Left lung (tissue), 10 donors: ENCODE results near the gene GEMIN8. TPM values are rescaled to one million over a fixed set of nuclear protein-coding genes. Genes with fewer than 3 reads are reported as not detected.
A peak's percentile ranks its signal among the peaks of the same experiment; 100 is the strongest.

ENCODE experiments used
- ATAC-seq: fragments of 200-7000 bp; cut with Tn5 transposase; one replicate; pipeline ENCODE4 v1.9.1; 2020; ENCODE audit warnings: moderate library complexity
- DNase-seq, 4 donors: peaks; one replicate each; pipeline ENCODE4 v3.0.0-alpha.2; 2013 to 2020
- H3K27ac ChIP-seq, 2 donors: fragments of 200-600 bp; sonication (generic) in 1 of 2; one replicate each; pipeline versions ENCODE4 v1.5.0 to v1.8.0; 2020 to 2021
- H3K27me3 ChIP-seq, 2 donors: fragments of 200-600 bp; sonication (generic) in 1 of 2; one replicate each; pipeline versions ENCODE4 v1.5.0 to v1.8.0; 2020 to 2021
- H3K36me3 ChIP-seq, 2 donors: fragments of 200-600 bp; sonication (generic) in 1 of 2; one replicate each; pipeline versions ENCODE4 v1.5.0 to v1.8.0; 2020 to 2021
- H3K4me1 ChIP-seq, 2 donors: fragments of 200-600 bp; one replicate each; pipeline ENCODE4 v1.8.0; 2021
- H3K4me3 ChIP-seq, 2 donors: fragments of 200-600 bp; sonication (generic) in 1 of 2; one replicate each; pipeline versions ENCODE4 v1.5.0 to v1.8.0; 2020 to 2021; ENCODE audit warnings: mild to moderate bottlenecking in 1 of 2
- H3K9me3 ChIP-seq, 2 donors: fragments of 200-600 bp; sonication (generic) in 1 of 2; one replicate each; pipeline versions ENCODE4 v1.5.0 to v1.8.0; 2020 to 2021
- CTCF ChIP-seq, 2 donors: fragments of 200-600 bp; sonication (generic) in 1 of 2; IDR thresholded peaks; one replicate each; pipeline versions ENCODE4 v1.5.0 to v1.8.0; 2021; ENCODE audit warnings: antibody characterized with exemption in 2 of 2
- intact Hi-C, 2 donors: fragments of 100-400 bp; cut with DNase I; formaldehyde crosslinking; loops; one replicate each; pipeline versions ENCODE4 v1.11.2 to v1.14.2; 2022
- polyA plus RNA-seq, 6 donors: library from polyadenylated mRNA; unstranded; fragments of 120-200 nt; gene quantifications; one replicate each; pipeline ENCODE4 v1.2.1, GENCODE V29; 2013; ENCODE audit not compliant: insufficient read length in 6 of 6
- total RNA-seq, 2 donors: library from RNA; stranded (reverse); fragmentation: NEBNext Ultra II Directional; extraction: Animal tissue kit (Norgen Biotek cat#: 25700); gene quantifications; one replicate each; pipeline ENCODE4 v1.2.1, GENCODE V29; 2021
- donor health status: DM: no; HTN: yes; CAD: no.
- donor health status: DM: no; HTN: no; CAD: no.

Gene GEMIN8
- total and polyA plus RNA-seq, 8 donors: 14.5 to 35.4 (median 30.7) TPM

- Histone ChIP-seq H3K36me3 (no peaks in the 10 kb centered on the region), H3K9me3 (no peaks in the 10 kb centered on the region), H3K27ac (no peak overlapping the region), H3K4me1 (no peaks in the 10 kb centered on the region), H3K27me3 (peaks cover 0 to 40% of the 10 kb centered on the region in 2 donors), H3K4me3 (no peak overlapping the region)
- no peak for TF ChIP-seq CTCF (IDR thresholded peaks at IDR 0.05)
- DNase-seq (no peak), ATAC-seq (no peak)
- intact Hi-C loops: no loop called here
These were observed 21.0 kb upstream of the GEMIN8 start for GRCh38 chrX:14050709-14051108.

GRCh38 chrX:14043209-14043608 lies 13.5 kb upstream of the GEMIN8 start:
- Histone ChIP-seq H3K27ac (no peak overlapping the region), H3K36me3 (no peaks in the 10 kb centered on the region), H3K27me3 (peaks cover 0 to 4% of the 10 kb centered on the region in 2 donors), H3K9me3 (no peaks in the 10 kb centered on the region), H3K4me3 (no peak overlapping the region), H3K4me1 (no peaks in the 10 kb centered on the region)
- DNase-seq (no peak), ATAC-seq (no peak)
- no peak for TF ChIP-seq CTCF (IDR thresholded peaks at IDR 0.05)
- intact Hi-C loops: no loop called here

GRCh38 chrX:14039344-14039743 lies 9.7 kb upstream of the GEMIN8 start:
- H3K9me3 ChIP-seq: no peaks in the 10 kb centered on the region
- ATAC-seq: peak; percentile 94

GRCh38 chrX:14038375-14039085 lies 8.8 kb upstream of the GEMIN8 start:
- peak; percentile 19 for ATAC-seq
- intact Hi-C loops: loop anchor here in 1 of 2 donors (10.0 kb wide), 2 partner anchors 304 to 534 kb away; partner anchors contain the start of genes OFD1 and TRAPPC2
- Histone ChIP-seq H3K36me3 (no peaks in the 10 kb centered on the region), H3K27me3 (no peaks in the 10 kb centered on the region), H3K9me3 (no peaks in the 10 kb centered on the region), H3K4me1 (no peaks in the 10 kb centered on the region), H3K4me3 (no peak overlapping the region), H3K27ac (no peak overlapping the region)
- DNase-seq: no peak
- TF ChIP-seq CTCF (IDR thresholded peaks at IDR 0.05): no peak

More at GRCh38 chrX:14039344-14039743, 9.7 kb upstream of the GEMIN8 start:
- Histone ChIP-seq H3K4me3 (no peak overlapping the region), H3K36me3 (no peaks in the 10 kb centered on the region), H3K4me1 (no peaks in the 10 kb centered on the region), H3K27ac (no peak overlapping the region), H3K27me3 (no peaks in the 10 kb centered on the region)
- TF ChIP-seq CTCF (IDR thresholded peaks at IDR 0.05): peak; percentile 45 to 64
- DNase-seq: peak in 2 of 4 donors; percentile 20 to 43
- intact Hi-C loops: loop anchor here in 1 of 2 donors (10.0 kb wide), 2 partner anchors 305 to 535 kb away; partner anchors contain the start of genes OFD1 and TRAPPC2

GRCh38 chrX:14032406-14032805 lies 2.7 kb upstream of the GEMIN8 start:
- Histone ChIP-seq H3K27ac (no peak overlapping the region), H3K9me3 (no peaks in the 10 kb centered on the region), H3K4me3 (no peak overlapping the region), H3K27me3 (no peaks in the 10 kb centered on the region), H3K36me3 (no peaks in the 10 kb centered on the region), H3K4me1 (peaks cover 0 to 3% of the 10 kb centered on the region in 2 donors)
- no peak for ATAC-seq
- TF ChIP-seq CTCF (IDR thresholded peaks at IDR 0.05): peak; percentile 32 to 73
- intact Hi-C loops: loop anchor here in 1 of 2 donors (5.0 to 10.0 kb wide), 3 partner anchors 298 to 528 kb away; partner anchors contain the start of genes OFD1 and TRAPPC2
- peak in 2 of 4 donors; percentile 54 to 62 for DNase-seq
